ENCODE data around the gene AKAP8. TPM values are rescaled to one million over a fixed set of nuclear protein-coding genes. Genes with fewer than 3 reads are reported as not detected.
"Not testable (repeated sequence)": the region's sequence is repeated elsewhere in the genome, so short reads cannot be mapped to it uniquely, and the experiment has no call there.

The AKAP8 gene
- total RNA-seq, 1 experiment from 2014 or later = 28.1 TPM

DNA sequence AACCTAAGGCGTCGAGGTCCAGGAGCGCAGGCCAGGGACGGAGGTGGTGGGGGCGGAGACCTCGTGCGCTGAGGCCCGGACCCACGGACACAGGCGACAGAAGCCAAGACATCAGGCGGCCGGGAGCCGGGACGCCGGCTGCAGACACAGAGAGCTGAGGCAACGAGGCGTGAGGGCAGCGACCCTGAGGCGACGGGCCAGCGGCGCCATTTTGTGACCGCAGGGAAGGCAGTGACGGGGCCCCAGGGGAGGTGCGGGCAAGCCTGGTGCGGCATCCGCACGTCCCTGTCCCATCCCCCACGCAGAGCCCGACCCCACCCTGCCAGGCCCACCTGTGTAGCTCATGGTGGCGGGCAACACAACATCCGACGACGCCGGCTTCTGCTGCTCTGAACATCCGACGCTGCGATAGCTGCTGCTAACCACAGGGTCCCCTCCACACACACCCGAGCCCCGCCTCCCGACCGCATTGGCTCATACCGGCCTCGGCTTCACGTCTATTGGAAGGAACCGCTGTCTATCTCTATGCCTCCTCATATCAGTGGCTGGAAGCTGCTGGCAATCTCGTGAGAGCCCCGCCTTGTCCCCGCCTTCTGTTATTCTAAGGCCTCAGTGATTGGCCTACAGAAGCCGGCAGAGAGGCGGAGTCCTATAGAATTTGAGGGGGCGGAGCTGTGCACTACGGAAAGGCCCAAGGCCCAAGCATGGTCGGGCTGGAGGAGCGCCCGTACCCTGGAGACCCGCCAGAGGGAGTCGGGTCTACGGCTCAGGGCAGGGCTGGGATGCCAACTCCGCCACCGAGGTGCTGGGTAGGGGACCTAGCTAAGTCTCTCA lies 39.2 kb upstream of the AKAP8 start, which contains the start of gene AKAP8L:
AKAP8L (minus strand) TSS at position 410 of the 834 bp plus-strand sequence; CDS start at position 345, 65 bp downstream.
- peaks cover 25% of the 10 kb centered on the region for H3K36me3 ChIP-seq
- H3K27me3 ChIP-seq = no peaks in the 10 kb centered on the region
- H3K4me3 ChIP-seq = peak within 1 kb of the TSS; percentile 87
- H3K9me3 ChIP-seq (replicated peaks) = no peaks in the 10 kb centered on the region
- H3K4me1 ChIP-seq = peaks cover 20% of the 10 kb centered on the region
- DNase-seq = peak; percentile 100
- peak within 1 kb of the TSS; percentile 87 for H3K27ac ChIP-seq

DNA sequence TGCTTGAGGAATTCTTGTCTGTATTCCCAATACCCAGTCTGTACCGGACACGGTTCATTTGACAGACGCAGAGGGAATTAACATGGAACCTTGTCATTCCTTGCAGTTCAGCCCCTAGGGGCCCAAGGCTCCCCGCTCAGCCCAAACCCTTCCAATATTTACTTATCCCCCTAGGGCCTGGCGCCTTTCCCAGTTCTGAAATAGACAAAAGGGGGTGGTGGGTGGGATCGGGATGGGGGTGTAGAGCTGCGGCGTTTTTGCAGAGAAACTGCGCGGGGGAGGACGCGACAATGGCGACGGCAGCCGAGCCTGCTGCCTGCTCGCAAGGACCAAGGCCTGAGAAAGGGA lies 38.6 kb upstream of the AKAP8 start:
- Histone ChIP-seq H3K27me3 (no peaks in the 10 kb centered on the region), H3K9me3 (replicated peaks) (no peaks in the 10 kb centered on the region), H3K4me3 (peak overlapping the region; percentile 87), H3K27ac (peak overlapping the region; percentile 87), H3K36me3 (peaks cover 22% of the 10 kb centered on the region), H3K4me1 (peaks cover 20% of the 10 kb centered on the region)
- peak; percentile 81 to 83 for DNase-seq

DNA sequence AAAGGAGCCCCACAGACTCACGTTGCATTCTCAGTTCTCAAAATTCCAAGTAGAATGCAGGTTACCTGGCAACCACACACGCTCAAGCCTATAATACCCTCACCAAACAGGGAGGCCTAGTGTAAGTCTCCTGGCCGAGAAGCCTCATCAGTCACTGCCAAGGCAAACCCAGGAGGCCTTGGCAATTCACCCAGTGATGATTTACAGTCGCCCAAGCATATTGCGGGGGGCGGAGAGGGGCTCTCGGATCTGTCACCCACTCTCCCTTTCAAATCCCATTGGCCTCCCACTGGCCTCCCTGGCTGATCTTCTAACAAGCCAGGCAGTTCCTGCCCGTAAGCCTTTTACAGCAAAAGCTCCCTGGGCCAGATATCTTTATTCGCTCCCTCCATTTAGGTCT lies 38.1 kb upstream of the AKAP8 start:
- Histone ChIP-seq H3K4me1 (peaks cover 20% of the 10 kb centered on the region), H3K9me3 (replicated peaks) (no peaks in the 10 kb centered on the region), H3K4me3 (peak overlapping the region; percentile 87), H3K36me3 (peaks cover 19% of the 10 kb centered on the region), H3K27ac (peak overlapping the region; percentile 87), H3K27me3 (no peaks in the 10 kb centered on the region)
- peak in 1 of 2 experiments; percentile 42 for DNase-seq

DNA sequence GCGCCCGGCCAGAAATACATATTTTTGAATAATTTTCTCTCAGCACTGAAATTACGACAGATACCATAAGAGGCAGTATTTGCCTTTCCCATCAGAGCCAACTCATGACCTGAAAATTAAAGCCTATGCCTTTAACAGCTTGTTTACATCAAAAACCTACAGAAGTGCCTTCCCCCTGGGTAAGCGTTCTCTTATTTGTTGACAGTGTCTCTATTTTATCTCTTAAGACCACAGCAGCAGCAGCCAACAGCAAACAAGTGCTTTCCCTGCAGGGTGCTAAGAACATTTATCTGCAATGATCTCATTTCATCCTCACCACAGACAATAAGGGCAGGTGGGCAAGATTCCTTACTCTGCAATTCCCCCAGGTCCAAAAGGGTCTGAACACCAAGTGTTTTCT lies 33.2 kb upstream of the AKAP8 start:
- no peak overlapping the region for H3K4me3 ChIP-seq
- no peak for DNase-seq
- H3K4me1 ChIP-seq = peaks cover 9% of the 10 kb centered on the region
- no peaks in the 10 kb centered on the region for H3K9me3 ChIP-seq (replicated peaks)
- H3K27me3 ChIP-seq = no peaks in the 10 kb centered on the region
- H3K27ac ChIP-seq = no peak overlapping the region
- H3K36me3 ChIP-seq = peaks cover 50% of the 10 kb centered on the region

DNA sequence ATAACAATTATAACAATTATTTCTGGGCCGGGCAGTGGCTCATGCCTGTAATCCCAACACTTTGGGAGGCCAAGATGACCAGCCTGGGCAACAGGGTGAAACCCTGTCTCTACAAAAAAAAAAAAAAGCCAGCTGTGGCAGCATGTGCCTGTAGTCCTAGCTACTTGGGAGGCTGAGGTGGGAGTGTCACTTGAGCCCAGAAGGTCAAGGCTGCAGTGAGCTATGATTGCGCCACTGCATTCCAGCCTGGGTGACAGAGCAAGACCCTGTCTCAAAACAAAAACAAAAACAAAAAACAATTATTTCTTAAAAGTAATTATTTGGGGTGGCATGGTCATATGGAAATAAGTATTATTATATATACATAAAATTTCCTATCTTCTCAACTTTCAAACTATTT lies 31.8 kb upstream of the AKAP8 start:
- not testable (repeated sequence) for H3K9me3 ChIP-seq (replicated peaks); H3K27ac ChIP-seq; H3K4me3 ChIP-seq; H3K4me1 ChIP-seq; DNase-seq; H3K27me3 ChIP-seq
- peaks cover 47% of the 10 kb centered on the region for H3K36me3 ChIP-seq

DNA sequence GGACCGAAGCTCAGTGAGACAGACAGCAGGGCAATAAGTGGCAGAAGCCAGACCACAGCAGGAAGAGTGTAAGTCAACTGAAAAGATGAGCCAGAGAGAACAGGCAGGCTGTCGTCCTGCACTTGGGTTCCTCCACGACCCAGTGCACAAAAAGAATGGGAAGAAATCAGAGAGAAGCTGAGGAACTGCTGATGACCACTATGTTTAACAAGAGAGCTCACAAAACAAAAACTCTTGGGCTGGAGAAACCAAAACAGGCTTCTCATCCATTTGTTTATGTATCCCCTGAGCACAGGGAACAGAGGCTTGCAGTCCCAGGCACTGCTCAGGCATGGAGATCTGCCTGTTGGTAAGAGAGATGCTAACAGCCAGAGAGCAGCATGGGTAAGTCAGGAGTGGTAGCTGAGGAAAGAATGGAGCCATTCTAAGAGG lies 25.2 kb upstream of the AKAP8 start:
- peaks cover 61% of the 10 kb centered on the region for H3K36me3 ChIP-seq
- no peak overlapping the region for H3K27ac ChIP-seq

DNA sequence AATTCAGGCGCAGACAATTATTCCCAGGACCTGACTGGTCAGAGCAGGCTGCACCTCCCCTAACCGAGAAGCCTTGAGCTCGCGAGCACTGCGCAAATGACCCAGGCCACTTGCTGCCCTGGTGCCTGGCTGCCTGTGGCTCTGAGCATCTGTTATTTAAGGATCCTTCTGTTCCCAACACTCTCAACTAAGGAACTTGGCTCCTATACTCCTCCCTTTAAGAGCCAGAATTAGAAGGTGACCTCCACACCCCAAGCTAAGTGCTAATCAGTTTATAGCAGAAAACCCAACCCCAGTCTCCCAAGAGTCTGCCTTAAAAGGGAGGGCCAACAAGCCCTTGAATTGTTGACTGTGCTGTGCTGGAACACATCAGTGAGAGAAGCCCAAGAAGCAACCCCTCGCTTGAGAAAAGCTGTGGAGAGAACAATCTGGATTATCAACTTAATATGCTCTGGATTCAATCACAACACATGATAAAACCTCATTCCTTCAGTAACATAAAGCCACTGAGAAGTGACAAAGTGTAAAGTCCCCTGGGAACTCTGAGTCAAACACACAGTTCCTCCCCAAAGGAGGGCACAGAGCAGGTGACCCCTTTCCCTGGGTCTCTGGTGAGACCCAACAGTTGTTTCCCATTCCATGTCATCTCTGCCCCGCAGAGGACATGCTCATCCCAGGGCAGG lies 24.7 kb upstream of the AKAP8 start:
- Histone ChIP-seq H3K36me3 (peaks cover 61% of the 10 kb centered on the region), H3K4me1 (no peaks in the 10 kb centered on the region), H3K27ac (no peak overlapping the region), H3K27me3 (no peaks in the 10 kb centered on the region), H3K9me3 (replicated peaks) (no peaks in the 10 kb centered on the region), H3K4me3 (no peak overlapping the region)
- no peak for DNase-seq

More for the DNA sequence above, 25.2 kb upstream of the AKAP8 start:
- no peaks in the 10 kb centered on the region for H3K27me3 ChIP-seq
- no peak overlapping the region for H3K4me3 ChIP-seq
- DNase-seq = no peak
- no peaks in the 10 kb centered on the region for H3K4me1 ChIP-seq
- H3K9me3 ChIP-seq (replicated peaks) = no peaks in the 10 kb centered on the region

DNA sequence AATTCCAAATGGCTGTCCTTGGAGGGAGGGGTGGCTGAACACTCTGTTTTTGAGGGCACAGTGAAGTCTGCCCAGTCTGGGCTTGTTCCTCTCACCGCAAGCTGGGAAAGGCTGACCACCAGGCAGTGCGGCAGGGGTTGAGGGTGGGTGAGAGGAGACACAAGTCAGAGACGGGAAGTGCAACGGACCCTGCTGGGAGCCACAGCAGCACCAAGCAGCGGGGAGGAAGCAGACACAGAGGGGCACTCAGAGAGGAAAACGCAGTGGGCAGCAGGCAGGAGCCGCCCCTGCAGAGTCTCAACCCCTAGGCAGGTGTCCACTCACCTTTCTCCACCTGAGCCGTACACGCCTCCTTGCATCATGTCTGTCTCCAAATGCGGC lies 23.6 kb upstream of the AKAP8 start:
- Histone ChIP-seq H3K36me3 (peaks cover 66% of the 10 kb centered on the region), H3K27ac (no peak overlapping the region)

DNA sequence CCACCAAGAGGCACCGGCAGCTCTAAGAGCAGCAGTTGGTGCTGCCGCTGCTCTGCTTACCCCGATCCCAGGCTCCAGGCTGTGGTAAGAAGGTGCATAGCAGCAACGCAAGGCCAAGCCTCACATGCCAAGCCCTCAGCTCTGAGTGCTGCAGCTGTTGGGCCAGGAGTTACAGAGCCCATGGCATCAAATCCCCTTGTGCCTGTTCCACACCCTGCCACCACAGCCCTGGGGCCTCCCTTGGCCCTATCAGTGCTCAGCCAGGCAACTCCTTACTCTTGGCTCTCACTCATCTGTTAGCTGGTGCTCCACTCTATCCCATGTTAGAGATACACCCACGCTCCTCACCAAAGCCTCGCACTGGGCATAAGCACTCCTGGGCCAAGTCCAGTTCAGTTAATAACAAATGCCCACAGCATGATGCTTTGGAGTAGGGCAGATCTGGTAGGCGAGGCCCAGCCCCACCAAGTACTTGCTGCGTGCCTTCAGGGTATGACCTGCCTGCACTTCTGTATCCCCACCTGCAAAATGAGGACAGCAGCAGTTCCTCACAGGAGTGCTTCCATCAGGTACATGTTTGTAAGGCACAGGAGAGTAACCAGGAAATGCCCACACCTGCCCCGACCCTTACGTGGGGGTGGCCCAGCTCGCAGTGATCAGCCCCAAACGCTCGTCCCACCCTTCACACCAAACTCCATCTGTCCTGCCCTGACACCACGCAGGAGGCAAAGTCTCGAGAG lies 23.0 kb upstream of the AKAP8 start:
- Histone ChIP-seq H3K9me3 (replicated peaks) (no peaks in the 10 kb centered on the region), H3K36me3 (peaks cover 66% of the 10 kb centered on the region), H3K27me3 (no peaks in the 10 kb centered on the region), H3K27ac (no peak overlapping the region), H3K4me3 (no peak overlapping the region), H3K4me1 (no peaks in the 10 kb centered on the region)
- no peak for DNase-seq

More for the DNA sequence above, 23.6 kb upstream of the AKAP8 start:
- H3K9me3 ChIP-seq (replicated peaks) = no peaks in the 10 kb centered on the region
- no peak for DNase-seq
- H3K4me3 ChIP-seq = no peak overlapping the region
- no peaks in the 10 kb centered on the region for H3K27me3 ChIP-seq
- H3K4me1 ChIP-seq = no peaks in the 10 kb centered on the region

DNA sequence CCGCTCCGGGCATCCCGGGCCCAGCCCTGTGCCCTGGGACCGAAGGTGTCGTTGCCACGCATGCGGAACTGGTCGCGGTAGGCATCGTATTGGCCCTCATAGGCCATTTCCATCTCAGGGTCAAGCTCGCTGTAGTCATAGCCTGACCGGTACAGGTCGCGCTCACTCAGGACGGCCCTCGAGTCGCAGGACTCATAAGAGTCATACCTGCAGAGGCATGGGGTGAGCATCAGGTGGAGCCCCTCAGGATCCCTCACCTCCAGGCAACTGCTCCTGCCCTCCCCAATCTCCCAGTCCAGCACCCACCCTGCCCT lies 21.8 kb upstream of the AKAP8 start:
- Histone ChIP-seq H3K4me1 (no peaks in the 10 kb centered on the region), H3K4me3 (no peak overlapping the region), H3K9me3 (replicated peaks) (no peaks in the 10 kb centered on the region), H3K27ac (no peak overlapping the region), H3K27me3 (no peaks in the 10 kb centered on the region), H3K36me3 (peaks cover 74% of the 10 kb centered on the region)
- DNase-seq = no peak

DNA sequence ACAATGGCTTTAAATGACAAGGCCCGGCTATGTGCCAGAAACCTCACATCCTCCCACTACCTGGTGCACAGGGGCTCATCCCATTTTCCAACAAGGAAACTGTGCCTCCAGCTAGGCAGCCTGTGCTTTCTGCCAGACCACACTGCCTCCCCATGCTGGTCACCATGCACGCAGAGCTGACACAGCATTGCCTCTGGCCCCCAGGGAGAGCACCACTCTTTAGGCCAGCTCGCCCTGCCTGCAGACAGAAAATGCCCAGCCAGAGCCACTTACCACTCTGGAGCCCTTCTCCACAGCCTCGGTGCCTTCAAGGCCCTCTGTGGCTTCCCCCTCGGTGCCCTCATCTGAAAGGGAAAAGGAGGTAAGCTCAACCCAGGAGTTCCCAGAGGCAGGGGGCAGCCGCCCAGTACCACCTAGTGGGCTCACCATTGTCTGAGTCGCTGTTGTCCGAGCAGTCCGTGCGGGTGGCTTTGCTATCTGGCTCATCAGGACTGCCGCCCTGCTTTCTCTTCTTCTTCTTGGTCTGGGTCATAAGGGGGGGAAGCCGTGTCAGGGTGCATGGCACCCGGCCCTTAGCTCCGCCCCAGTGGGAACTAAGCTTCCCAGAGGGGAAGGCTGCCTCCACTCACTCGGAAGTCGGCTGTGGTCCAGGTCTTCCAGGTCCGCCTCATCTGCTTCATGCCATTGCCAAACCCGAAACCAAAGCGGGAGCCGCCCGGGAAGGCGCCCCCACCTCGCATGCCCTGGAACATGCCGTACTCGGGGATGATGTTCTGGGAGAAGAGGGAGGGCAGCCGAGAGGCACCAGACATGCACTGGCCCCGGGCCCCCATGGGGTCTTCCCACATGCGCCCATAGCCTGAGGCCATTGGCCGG lies 21.2 kb upstream of the AKAP8 start:
- no peak for DNase-seq
- H3K4me3 ChIP-seq = no peak overlapping the region
- peaks cover 76% of the 10 kb centered on the region for H3K36me3 ChIP-seq
- H3K27ac ChIP-seq = no peak overlapping the region
- H3K4me1 ChIP-seq = no peaks in the 10 kb centered on the region
- no peaks in the 10 kb centered on the region for H3K27me3 ChIP-seq
- no peaks in the 10 kb centered on the region for H3K9me3 ChIP-seq (replicated peaks)

DNA sequence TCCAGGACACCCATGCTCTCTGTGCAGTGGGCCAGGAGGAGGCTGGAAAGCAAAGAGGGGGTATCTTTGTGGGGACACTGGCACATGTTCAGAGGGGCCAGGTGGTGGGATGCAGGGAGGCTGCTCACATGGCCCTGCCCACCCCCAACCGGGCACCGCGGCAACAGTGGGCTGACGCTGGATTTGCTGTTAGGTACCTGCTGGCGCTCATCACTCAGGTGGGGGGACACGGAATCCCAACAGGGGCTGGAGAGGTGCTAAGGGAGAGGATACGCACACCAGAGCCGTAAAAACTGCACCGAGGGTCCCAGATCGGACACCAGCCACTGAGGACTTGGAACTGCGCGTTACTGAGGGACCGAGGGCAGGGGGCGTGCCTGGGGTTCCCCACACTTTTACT lies 20.0 kb upstream of the AKAP8 start:
- H3K36me3 ChIP-seq = peaks cover 79% of the 10 kb centered on the region

DNA sequence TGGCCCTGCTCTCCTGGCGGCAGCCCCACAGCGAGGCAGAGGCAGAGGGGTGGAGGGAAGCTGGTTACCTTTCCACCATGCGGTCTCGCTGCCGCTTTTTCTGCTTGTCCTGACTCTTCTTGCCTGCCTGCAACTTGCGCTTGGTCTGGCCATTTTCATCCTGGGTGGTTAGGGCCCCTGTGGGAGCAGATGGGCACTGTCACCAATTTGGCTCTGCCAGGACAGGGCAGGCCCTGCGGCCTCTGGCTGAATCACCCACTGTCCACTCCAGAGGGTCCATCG lies 19.6 kb upstream of the AKAP8 start:
- Histone ChIP-seq H3K27ac (no peak overlapping the region), H3K9me3 (replicated peaks) (no peaks in the 10 kb centered on the region), H3K4me3 (no peak overlapping the region), H3K4me1 (no peaks in the 10 kb centered on the region), H3K27me3 (no peaks in the 10 kb centered on the region), H3K36me3 (peaks cover 84% of the 10 kb centered on the region)
- DNase-seq = no peak

More for the DNA sequence above, 20.0 kb upstream of the AKAP8 start:
- no peaks in the 10 kb centered on the region for H3K27me3 ChIP-seq
- no peak overlapping the region for H3K27ac ChIP-seq
- DNase-seq = no peak
- no peaks in the 10 kb centered on the region for H3K4me1 ChIP-seq
- no peak overlapping the region for H3K4me3 ChIP-seq
- no peaks in the 10 kb centered on the region for H3K9me3 ChIP-seq (replicated peaks)

DNA sequence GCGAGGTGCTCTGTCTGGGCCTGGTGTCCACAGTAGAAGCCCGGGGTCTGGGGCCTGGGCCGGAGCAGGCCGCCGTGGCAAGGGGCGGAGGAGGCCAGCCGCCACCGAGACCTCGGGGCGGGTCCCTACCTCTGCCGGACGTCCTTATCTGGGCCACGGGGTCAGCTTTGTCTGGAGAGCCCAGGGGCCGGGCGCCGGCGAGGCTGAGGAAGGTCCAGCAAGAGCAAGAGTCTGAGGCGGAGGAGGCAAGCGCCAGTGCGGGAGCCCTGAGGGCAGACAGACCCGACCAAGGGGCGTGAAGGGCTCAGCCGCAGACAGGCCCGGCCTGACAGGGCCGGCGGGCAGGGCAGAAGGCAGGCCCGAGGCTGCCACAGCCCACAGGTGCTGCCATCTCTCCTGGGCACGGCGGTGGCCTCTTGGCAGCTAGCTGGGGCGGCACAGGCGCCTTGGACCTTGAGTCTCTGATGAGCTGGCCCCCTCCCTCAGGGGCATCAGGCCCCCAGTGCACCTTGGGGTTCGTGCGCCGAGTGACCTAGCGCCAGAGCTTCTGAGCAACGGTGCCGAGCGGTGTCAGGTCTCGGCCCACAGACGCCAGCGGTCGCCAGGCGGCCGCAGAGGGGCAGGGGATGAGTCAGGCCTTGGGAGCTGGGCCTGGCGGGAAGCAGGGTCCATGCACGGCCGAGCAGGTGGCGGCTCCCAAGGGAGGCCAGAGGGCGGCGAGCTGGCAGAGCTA lies 19.1 kb upstream of the AKAP8 start:
- H3K27me3 ChIP-seq = no peaks in the 10 kb centered on the region
- peaks cover 88% of the 10 kb centered on the region for H3K36me3 ChIP-seq
- no peaks in the 10 kb centered on the region for H3K4me1 ChIP-seq
- DNase-seq = no peak
- H3K9me3 ChIP-seq (replicated peaks) = no peaks in the 10 kb centered on the region
- no peak overlapping the region for H3K27ac ChIP-seq
- H3K4me3 ChIP-seq = no peak overlapping the region

Data from SJCRH30 (cell line).